ENCODE measurements around the gene BATF3. TPM values are rescaled to one million over a fixed set of nuclear protein-coding genes. Genes with fewer than 3 reads are reported as not detected.
"Not testable (repeated sequence)": the region's sequence is repeated elsewhere in the genome, so short reads cannot be mapped to it uniquely, and the experiment has no call there.

BATF3 gene
- polyA plus RNA-seq, 1 donor = 2.2 TPM

DNA sequence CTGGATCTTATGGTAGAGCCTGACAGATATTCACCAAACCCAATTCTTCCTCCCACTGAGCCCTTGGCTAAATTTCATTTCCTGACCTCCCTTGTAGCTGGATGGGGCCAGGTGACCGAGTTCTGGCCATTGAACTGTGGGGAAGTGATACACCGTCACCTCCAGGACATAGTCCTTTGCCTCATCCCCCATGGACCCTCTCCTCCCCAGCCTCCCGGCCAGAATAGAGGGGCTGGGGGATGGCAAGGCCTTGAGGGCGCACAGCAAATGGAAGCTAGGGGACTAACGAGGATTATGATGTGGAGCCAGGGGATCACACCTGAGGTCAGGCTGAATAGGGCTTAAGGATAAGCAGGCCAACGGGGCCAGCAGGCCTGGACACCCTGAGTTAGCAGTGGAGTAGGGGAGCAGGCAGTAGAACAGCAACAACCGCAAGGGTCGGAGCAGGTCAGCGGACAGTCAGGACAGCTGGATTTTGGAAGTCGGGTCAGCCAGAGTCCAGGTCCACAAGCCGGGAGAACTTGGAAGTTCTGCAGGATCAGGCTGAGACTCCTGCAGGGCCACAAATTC, 15.0 kb downstream of the BATF3 start:
- DNase-seq = no peak

DNA sequence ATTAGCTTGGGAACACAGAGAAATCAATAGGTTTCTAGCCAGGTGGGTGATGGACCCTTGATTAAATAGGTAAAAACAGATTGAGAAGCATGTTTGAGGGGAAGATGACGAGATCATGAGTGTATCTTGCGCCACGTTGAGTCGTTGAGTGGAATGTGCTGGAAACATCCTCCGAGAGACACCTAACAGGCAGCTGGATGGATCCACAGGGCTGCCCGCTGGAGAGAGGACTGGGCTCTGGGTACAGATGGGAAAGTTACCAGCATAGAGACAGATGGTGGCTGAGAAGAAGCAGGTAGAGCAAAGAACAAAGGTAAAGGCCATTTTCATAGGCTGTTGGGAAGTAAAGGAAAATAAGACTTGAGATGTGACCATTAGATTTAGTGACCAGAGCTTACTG, 15.6 kb downstream of the BATF3 start:
- no peak for DNase-seq

DNA sequence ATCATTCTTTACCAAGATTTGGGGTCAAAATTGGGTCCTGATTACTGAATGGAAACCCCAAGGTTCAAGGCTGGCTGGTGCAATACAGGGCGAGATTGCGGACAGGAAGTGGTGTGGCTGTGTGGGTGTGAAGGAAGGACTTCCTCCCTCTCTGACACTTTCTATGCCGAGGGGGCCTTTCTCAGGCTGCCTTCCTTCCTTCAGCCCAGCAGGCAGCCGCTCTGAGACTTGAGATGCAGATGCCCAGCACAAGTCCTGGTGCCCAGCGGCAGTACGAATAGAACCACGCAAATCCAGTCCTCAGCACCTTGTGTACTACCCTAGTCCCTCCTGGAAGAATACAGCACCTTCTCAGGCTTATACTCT, 16.3 kb downstream of the BATF3 start:
- DNase-seq = no peak

DNA sequence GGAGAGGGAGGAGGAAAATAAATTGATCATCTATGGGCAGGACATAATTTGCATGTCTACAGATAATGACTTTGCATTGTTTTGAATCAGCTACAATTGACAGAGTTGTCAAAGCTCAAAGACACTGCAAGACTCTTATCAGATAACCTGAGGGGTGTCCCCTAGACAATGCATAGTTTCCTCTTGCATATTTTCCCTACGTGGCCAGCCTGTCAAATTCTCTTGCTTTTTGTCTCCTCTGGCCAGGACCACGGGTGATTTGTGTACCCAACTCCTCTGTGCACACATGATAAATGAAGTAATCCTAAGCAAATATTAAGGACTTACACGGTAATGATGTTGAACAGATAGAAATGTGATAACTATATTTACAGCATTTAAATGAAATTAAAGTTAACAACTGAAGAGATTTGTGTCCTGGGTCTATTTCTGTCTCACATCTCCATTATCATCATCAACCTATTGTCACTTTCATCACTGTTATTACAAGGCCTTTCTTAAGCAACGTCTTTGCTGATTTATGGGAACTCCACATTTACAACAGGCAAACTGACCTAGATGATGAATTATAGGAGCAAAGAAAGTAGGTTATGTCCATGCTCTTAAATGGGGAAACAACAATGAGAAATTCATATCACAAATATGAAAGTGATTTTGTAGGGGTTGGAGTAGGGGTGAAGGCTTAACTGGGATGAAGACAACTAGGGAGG, 18.8 kb downstream of the BATF3 start:
- no peak for DNase-seq

DNA sequence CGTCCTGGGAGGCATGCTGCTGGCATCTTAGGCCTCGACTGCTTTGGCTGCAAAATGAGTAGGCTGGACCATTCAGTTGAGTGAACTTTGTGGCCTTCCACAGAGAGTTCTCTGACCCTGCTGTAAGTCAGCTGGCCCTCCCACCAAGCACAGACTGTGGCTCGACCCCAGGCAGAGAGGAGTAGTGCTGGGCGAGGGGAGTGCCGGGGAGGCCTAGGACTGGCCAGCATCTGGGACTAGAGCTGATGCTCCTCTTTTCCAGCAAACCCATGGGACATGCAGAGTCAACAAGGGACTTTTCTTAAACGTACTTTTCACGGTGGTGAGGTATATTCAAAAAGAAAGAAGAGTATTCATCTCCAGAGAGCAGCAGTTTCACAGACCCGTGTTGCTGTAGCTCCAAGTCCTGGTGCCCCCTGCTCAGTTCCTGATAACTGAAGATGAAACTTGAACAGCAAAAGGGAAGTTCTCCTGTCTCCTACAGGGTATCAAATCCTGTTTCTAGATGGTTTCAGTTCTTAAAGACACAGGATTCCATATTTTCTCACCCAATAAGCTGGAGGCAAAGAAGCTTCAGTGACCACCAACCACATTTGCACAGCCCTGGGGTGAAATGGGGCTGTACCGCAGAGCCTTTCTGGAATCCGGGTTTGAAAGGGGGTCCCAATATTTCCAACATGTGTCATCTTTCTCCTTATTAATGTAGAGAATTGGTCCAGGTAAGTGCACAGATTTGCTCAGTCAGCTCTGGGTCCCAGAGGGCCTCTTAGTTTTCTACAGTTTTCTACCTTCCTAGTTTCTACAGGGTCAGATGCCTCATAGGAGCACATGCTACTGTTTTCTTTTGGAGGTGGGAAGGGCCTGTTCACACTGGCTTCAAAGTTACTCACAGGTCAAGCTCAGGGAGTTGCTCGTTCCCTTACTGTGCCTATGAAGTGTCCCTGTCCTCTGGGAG, 20.9 kb downstream of the BATF3 start:
- no peak for DNase-seq

DNA sequence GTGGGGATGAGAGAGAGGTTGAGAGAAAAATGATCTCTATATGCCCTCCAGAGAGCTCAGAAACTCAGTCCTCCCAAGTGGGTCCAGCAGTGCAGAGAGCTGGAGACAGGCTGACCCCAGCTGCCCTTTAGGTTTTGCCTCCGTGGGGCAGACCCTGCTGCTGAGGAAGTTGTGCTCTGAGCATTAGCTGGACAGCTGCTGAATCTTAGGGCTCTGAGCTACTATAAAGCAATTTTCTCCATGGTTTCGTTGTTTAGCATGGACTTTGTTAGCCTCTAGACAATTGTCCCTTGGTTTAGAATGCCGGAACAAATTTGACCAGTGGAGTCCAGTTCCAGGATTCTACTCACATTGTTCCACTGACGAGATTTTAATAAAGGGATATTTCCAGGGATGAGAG, 22.1 kb downstream of the BATF3 start:
- DNase-seq = no peak

DNA sequence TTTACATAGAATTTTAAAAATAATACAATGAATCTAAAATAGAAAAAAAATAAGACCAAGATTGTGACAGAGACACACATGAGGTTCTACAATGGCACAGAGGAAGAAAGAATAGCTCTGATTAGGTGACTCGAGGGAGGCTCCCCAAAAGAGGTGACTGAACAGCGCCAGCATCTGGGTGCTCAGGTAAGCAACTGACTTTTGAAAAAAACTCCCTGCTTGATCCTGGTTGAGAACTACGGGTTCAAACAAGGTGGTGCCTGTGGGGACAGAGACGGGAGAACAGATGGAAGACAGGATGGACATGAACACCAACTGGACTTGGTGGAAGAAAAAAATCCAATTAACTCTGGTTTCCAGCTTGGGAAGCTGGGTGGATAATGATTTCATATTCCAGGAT, 22.5 kb downstream of the BATF3 start:
- no peak for DNase-seq

DNA sequence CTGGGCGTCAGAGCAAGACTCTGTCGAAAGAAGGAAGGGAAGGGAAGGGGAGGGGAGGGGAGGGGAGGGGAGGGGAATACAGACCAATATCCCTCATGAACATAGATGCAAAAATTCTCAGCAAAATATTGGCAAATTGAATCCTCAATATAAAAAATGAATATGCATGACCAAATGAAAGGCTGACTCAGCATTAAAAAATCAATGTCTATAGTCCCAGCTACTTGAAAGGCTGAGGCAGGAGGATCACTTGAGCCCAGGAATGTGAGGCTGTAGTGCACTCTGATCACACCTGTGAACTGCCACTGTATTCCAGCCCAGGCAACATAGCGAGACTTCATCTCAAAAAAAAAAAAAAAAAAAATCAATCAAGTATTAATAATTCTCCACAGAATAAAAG, 24.0 kb downstream of the BATF3 start:
- no peak for DNase-seq

DNA sequence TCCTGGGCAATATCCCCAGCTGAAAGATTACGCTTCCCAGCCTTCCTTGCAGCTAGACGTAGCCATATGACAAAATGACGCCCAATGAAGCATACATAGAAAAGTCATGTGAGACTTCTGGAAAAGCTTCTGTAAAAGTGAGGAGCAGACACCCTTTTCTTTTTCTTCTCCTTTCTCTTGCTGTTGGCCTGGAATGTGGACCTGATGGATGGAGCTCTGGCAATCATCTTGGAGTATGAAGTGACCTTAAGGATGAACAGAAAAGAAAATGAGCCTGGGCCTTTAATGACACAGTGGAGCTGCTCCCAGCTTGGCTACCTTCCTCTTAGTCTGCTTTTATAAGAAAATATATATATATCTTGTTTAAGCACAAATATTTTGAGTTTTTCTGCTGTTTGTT, 24.8 kb downstream of the BATF3 start:
- no peak for DNase-seq

DNA sequence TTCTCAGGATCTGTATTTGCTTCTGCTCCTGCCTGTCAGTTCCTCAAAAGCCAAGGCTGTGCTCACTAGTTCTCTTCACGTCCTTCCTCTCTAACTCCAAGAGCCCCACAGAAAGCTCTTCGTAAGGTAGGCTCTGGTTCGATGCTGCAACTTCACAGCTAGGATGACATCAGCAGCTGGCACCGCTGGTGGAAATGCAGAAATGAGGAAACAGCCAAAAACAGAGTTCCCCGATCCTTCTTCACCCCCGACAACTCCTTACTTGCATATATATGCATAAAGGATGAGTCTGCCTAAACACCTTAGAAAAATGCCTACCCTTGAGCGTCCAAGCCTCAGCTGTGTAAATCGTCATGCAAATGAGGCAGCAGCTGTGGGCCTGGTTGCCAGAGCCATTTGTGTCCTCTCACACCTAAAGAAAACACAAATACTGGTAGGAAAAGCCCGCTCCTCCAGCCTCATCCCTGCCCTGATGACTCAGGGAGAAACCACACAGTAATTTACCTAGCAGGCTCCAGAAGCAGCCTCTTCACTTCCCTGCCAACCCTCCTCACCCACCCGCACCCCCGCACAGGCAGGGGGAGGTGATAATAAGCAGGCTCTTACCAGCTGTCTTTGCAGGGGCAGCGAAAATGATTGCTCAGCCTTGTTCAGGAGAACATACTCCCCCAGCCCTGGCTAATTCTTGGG, 28.2 kb downstream of the BATF3 start:
- DNase-seq = peak; percentile 50

DNA sequence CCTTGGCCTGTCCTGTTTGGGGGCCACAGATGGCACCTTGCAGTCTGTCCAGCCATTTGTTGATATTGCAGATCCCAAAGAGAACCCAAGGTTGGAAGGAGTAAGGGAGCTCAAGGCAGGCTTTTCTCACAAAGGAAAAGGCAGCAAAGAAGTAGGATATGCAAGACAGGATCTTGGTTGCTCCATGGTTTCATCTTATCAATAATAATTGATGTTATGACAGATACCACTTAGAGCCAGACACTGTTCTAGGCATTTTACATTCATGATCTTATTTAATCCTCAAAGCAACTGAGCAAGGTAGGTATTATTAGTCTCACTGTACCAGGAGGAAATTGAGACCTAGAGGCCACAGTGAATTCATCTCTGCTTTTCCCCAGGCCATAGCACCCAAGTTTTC, 28.8 kb downstream of the BATF3 start:
- no peak for DNase-seq

DNA sequence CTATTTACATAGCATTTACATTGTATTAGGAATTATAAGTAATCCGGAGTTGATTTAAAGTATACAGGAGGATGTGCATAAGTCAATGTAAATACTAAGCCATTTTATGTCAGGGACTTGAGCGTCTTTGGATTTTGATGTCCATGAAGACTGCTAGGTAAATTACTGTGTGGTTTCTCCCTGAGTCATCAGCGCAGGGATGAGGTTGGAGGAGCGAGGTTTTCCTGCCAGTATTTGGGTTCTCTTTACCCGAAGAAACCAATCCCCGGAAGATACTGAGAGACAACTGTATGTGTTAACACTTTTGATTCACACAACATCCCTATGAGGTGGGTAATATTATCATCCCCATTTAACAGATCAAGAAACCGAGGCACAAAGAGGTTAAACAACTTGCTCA, 29.3 kb downstream of the BATF3 start:
- DNase-seq = no peak

DNA sequence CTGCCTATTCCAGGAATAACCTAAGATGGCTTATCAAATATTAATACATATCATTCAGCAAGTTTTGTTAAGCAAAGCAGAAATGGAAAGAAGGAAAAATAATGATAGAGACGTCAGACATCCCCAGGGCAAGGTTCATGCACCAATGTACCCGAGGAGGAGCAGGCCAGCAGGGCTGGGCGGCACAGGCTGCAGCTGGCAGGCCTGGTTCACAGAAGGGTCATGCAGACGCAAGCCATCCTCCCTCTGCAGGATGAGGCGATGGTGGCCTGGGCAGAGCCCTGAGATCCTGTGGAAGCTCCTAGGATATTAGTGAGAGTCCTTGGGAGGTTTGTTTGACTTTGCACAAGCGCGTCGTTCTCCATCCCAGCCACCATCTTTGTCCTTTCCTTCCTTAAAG, 30.0 kb downstream of the BATF3 start:
- no peak for DNase-seq

DNA sequence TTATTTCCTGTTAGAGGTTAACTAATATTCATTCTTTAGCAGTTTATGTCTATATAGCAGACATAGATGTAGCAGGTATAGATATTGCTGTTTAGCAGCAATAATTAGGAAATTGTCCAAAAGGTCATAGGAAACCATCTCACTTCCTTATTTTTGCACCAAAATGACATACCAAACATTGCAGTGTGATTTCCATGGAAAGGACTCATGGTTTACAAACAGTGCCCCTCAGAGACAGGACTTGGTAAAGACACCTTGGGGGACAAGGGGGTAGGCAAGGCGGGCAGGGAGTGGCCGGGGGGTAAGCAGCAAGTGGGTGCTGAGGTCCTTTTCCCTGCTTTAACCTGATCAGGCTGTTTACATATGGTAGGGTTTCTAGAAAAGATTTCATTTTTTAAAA, 30.5 kb downstream of the BATF3 start:
- no peak for DNase-seq

DNA sequence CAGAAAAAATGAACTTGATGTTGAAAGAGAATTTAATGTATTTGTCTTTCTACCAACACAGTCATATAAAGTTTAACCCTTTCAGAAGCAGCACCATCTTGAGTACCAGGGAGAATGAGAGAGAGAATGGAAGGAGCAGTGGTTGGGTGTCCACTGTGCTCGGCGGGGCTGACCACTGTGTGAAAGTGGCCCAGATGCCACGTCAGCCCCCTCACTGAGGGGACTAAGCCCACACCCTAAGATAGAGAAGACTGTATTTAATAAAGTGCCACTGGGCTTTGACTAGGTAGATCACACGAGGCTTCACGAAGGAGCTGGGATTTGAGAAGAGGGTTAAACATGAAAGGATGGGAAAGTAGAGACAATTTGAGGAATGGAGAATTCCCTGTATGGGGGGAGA, 31.2 kb downstream of the BATF3 start:
- no peak for DNase-seq

DNA sequence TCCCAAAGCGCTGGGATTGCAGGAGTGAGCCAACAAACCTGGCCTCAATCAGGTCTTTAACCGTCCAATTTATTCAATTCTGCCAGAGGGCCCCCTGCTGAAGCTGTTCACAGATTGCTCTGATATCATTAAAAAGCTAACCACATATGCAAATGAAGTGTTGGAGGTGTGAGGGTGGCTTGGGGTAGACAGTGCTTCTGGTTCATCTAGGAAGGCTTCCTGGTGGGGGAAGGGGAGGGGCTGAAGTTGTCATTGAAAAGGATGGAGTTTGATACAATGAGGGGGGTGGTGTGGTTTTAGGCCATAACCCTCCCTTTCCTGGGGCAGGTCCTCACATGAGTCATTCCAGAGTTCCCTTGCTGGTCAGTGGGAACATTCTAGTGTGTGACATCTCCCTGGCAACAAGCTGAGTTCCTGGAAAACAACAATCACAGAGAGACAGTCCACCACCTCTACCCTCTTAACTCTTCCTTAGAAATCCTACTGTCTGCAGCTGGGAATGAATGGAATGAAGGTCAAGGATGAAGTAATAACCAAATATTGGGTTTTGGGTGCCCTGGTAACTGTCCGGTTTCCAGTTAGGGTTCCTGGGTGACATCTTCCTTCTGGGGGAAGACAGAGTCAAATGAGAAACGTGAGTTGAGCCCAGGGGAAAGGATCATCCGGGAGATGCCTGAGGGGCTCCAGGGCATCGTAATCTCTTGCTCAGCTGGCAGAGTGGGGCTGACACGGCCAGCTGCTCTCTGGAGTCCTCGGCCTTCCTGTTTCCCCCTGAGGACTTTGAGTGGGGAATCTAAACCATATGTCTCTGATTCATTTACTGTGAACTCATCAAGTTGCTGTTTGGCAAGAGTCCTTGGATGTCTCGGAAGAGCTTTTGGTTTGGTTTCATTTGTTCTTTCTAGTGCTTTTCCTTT, 32.2 kb downstream of the BATF3 start:
- peak; percentile 76 for DNase-seq

DNA sequence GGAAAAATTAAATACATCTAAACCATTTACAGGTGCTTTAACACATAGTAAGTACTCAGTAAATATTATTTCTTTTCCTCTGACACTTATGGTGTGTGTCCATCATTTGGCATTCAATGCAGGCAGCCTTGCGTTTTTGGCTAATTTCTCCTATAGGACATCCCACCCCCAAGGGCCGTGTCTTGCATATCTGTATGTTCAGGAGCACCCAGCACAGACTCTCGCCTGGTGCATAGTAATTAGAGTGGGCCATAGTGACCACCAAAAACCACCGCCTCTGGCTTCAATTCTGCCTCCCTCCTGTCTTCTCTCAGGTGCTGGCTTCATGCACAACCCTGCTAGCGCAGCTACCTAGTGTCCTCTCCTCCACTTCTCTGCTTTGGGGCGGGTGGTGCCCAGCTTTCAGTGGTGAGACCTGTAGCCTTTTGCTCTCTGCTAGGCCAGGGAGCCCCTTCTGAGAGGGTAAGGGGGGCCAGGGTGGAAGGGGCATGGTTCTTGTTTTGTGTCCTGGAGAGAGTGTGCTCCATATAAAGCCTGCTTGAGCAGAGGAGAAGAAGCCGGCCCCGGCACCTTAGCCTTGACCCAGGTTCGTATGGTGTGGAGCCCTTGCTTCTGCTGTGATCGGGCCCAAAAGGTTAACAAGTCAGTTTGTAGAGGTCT, 33.4 kb downstream of the BATF3 start:
- DNase-seq = no peak

DNA sequence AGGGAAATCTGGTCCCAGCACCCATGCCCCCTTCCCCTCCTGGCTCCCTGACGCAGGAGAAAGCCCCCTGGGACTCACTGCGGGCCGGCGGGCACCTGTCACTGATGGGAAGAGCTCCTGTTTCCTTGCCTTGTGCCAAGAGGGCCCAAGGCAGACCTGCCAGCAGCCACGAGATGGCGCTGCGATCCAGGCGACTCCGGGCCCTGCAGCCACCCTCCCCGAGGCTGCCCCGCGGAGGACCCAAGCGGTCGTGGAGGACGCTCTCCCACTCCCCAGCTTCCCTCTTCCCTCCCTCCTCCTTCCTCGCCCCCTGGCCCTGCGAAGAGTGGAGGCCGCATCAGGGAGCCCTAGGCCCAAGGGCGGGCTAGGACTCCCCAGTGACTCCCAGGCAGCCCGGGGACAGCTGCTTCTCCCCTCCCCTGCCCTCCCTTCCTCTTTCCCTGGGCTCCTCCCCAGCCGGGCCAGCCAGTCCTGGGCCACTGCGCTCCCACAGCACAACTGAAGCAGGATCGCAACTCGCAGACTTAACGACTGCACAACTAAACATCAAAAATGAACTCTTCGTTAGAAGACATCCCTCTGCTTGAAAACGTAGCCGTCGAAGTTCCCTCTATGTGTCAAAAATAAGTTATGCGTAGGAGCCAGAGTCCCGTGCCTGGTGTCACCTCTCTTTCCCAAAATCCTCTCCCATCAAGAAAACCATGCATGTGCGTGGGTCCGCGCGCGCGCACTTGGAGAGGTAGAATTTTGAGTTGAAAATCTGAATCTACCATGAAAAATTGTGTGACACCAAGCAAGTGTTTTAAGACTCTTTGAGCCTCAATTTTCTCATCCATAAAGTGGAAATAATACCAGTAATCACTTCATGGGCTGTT, 34.2 kb downstream of the BATF3 start:
- peak; percentile 88 for DNase-seq

DNA sequence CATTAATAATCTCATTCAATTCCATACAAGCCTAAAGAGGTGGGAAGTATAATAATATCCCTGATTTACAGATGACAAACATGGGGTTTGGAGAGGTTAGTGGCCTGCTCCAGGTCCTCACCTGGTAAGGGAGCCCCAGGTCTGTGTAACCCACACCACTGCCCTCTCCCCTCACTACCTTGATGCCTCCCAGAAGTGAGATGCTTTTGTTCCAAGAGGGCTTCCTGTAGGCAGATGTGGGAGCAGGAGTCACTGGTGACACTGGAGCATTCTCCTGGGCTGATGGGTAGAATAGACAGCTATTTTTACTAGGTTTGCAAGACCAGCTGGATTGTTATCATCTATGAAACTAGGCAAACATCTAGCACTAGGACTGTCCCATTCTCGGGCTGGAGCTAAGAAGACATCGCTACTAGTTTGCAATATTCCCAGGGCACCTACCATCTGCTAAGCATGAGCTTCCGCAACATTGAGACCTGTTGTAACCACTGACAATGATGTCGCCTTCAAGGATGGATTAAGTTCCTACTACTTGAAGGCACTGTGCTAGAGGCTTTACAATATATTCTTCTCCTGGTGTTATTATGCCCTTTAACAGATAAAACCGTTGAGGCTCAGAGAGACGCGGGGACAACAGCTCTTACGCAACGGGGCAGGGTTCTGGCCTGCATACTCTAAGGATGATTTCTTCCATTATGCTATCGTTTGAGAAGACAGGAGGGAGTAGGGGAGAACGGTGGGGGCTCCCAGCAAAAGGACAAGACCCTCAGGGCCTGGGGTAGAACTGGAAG, 35.0 kb downstream of the BATF3 start:
- no peak for DNase-seq

DNA sequence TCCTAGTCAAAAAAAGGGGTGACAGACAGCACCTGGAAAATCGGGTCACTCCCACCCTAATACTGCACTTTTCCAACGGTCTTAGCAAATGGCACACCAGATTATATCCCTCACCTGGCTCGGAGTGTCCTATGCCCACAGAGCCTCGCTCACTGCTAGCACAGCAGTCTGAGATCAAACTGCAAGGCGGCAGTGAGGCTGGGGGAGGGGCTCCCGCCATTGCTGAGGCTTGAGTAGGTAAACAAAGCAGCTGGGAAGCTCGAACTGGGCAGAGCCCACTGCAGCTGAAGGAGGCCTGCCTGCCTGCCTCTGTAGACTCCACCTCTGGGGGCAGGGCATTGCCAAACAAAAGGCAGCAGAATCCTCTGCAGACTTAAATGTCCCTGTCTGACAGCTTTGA, 41.4 kb downstream of the BATF3 start:
- DNase-seq = not testable (repeated sequence)

Data from hindlimb muscle (tissue), 1 donor.